ENCODE results near the gene ADAM22.
A peak's percentile ranks its signal among the peaks of the same experiment; 100 is the strongest.

The ADAM22 gene

DNA sequence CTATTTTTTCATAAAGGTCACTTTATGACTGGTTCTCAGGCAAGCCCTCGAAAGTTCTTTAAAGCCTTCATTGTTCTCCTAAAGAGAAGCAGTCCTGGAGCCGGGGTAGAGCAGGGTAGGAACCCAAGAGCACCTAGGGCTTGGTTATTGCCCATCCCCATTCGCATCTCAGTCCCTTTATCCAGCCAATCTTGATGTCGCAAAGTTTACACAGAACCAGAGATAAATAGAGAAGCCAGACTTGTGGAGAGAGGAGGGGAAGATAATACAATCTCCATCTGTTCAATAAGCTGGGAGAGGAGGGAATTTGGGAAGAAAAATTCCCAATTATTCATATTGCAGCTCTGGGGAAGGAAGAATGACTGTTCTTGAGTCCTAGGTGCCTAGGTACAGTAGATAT is 292.1 kb downstream of the ADAM22 start:
- no peak for TF ChIP-seq CTCF (IDR thresholded peaks at IDR 0.05; ENCODE audit: unreplicated experiment in 3 of 3)
- Mint-ChIP-seq H3K9me3 (peaks cover 3% of the 10 kb centered on the region), H3K27me3 (ENCODE audit: low read depth) (no peaks in the 10 kb centered on the region), H3K27ac (no peak overlapping the region), H3K36me3 (ENCODE audit: low read depth) (no peaks in the 10 kb centered on the region), H3K4me1 (peaks cover under 1% of the 10 kb centered on the region), H3K4me3 (no peak overlapping the region)

DNA sequence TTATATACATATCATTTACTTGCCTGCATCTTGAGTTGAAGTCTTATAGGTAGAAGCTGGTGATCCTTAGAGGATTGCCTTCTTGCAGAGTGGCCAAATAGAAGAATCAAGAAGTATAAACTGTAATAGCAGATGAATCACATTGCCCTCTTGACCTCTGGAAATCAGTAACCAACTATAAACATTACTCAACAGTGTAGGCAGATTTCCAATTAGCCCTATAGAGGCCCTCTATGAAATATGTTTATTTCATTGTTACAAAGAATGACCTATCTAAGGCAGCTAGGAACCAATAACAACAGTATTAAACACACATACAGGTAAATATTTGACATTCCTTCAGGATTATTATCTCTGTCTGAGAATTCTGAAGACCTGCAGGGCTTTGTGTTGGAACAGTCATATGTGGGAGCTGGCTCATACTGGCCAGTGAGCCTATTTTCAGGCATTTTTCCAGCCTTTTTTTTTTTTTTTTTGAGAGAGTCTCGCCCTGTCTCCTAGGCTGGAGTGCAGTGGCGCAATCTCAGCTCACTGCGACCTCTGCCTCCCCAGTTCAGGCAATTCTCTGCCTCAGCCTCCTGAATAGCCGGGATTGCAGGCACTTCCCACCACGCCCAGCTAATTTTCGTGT is 292.9 kb downstream of the ADAM22 start:
- Mint-ChIP-seq H3K36me3 (ENCODE audit: low read depth) (no peaks in the 10 kb centered on the region), H3K4me3 (no peak overlapping the region), H3K9me3 (peaks cover 3% of the 10 kb centered on the region), H3K4me1 (no peaks in the 10 kb centered on the region), H3K27ac (peak overlapping the region in 2 of 3 experiments; percentile 52 to 89), H3K27me3 (ENCODE audit: low read depth) (no peaks in the 10 kb centered on the region)
- no peak for TF ChIP-seq CTCF (IDR thresholded peaks at IDR 0.05; ENCODE audit: unreplicated experiment in 3 of 3)

- no peak overlapping the region for H3K27ac Mint-ChIP-seq
- no peak for TF ChIP-seq CTCF (IDR thresholded peaks at IDR 0.05; ENCODE audit: unreplicated experiment in 3 of 3)
- H3K4me1 Mint-ChIP-seq = no peaks in the 10 kb centered on the region
- H3K4me3 Mint-ChIP-seq = no peak overlapping the region
- H3K9me3 Mint-ChIP-seq = peaks cover 3% of the 10 kb centered on the region
- no peaks in the 10 kb centered on the region for H3K27me3 Mint-ChIP-seq (ENCODE audit: low read depth)
- no peaks in the 10 kb centered on the region for H3K36me3 Mint-ChIP-seq (ENCODE audit: low read depth)
Measured at GRCh38 chr7:88229302-88229995, 295.4 kb downstream of the ADAM22 start.

DNA sequence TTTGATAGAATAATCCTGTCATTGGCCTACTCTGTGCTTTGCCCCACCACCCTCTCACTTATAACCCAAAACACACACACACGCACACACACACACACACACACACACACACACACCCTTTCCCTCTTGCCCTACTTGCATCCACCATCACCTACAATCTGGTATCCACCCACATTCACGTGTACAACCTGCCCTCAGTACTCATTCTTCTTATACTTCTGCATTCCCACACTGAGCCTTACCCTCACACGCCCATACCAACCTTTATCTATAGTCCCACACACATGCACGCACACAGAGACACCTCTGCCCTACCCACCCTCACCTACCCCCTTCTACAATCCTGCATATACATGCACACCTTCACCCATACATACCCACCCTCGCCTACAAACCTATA is 296.6 kb downstream of the ADAM22 start:
- H3K4me1 Mint-ChIP-seq = no peaks in the 10 kb centered on the region
- TF ChIP-seq CTCF (IDR thresholded peaks at IDR 0.05; ENCODE audit: unreplicated experiment in 3 of 3) = no peak
- no peaks in the 10 kb centered on the region for H3K36me3 Mint-ChIP-seq (ENCODE audit: low read depth)
- H3K4me3 Mint-ChIP-seq = no peak overlapping the region
- no peak overlapping the region for H3K27ac Mint-ChIP-seq
- H3K9me3 Mint-ChIP-seq = peaks cover 3% of the 10 kb centered on the region
- H3K27me3 Mint-ChIP-seq (ENCODE audit: low read depth) = no peaks in the 10 kb centered on the region

DNA sequence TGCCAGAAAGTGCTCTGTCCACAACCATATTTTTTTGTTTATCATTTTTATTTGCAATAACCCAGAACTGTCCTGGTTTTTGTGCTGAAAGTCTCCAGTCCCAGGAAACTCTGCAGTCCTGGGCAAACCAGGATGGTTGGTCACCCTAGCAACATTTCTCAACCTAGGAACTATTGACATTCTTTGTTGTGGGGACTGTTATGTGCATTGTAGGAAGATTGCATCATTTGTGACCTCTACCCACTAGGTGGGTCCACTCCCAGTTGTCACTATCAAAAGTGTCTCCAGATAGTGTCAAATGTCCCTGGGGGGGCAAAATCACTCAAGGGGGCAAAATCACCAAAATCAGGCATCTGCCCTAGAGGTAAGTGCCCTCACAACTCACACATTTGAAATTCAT is 299.8 kb downstream of the ADAM22 start:
- no peaks in the 10 kb centered on the region for H3K27me3 Mint-ChIP-seq (ENCODE audit: low read depth)
- no peak overlapping the region for H3K4me3 Mint-ChIP-seq

More for the DNA sequence above, 299.8 kb downstream of the ADAM22 start:
- H3K36me3 Mint-ChIP-seq (ENCODE audit: low read depth) = no peaks in the 10 kb centered on the region
- TF ChIP-seq CTCF (IDR thresholded peaks at IDR 0.05; ENCODE audit: unreplicated experiment in 3 of 3) = no peak
- no peak overlapping the region for H3K27ac Mint-ChIP-seq
- H3K4me1 Mint-ChIP-seq = no peaks in the 10 kb centered on the region
- no peaks in the 10 kb centered on the region for H3K9me3 Mint-ChIP-seq

Data from nephron (organoid).